ENCODE results near the gene ALPP. TPM values are rescaled to one million over a fixed set of nuclear protein-coding genes. Genes with fewer than 3 reads are reported as not detected.
A peak's percentile ranks its signal among the peaks of the same experiment; 100 is the strongest.

The ALPP gene
- total RNA-seq, 4 donors from 2014 or later = not detected

DNA sequence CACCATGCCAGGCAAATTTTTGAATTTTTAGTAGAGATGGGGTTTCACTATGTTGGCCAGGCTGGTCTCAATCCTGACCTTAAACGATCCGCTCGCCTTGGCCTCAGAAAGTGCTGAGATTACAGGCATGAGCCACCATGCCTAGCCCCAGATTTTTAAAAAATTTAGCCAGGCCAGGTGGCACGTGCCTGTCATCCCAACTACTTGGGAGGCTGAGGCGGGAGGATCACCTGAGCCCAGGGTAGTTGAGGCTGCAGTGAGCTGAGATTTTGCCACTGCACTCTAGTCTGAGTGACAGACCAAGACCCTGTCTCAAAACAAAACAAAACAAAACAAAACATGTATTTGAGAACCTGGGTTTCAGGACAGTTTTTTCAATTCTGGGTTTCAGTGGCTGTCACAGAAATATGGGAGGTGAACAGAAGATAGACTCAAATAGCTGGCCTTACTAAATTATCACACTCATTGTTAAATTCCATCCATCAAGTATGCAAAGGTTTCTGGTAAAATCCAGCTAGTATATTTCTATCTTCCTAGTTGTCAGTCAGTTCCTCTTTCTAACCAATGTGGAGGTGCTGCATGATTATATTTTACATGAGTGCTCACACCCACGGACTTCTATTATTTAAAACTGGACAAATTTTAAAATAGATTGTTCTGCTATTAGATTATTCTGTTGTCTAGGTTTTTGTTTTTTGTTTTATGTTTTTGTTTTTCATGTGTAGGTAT, 33.5 kb downstream of the ALPP start:
- Histone ChIP-seq H3K27ac (no peak overlapping the region), H3K4me3 (no peak overlapping the region), H3K4me1 (no peaks in the 10 kb centered on the region), H3K9me3 (no peaks in the 10 kb centered on the region), H3K27me3 (peaks cover 66% of the 10 kb centered on the region), H3K36me3 (no peaks in the 10 kb centered on the region)
- TF ChIP-seq EP300 (IDR thresholded peaks at IDR 0.05) (no peak), POLR2AphosphoS5 (IDR thresholded peaks at IDR 0.05) (no peak), POLR2A (IDR thresholded peaks at IDR 0.05) (no peak)
- TF ChIP-seq, protein P1, sequence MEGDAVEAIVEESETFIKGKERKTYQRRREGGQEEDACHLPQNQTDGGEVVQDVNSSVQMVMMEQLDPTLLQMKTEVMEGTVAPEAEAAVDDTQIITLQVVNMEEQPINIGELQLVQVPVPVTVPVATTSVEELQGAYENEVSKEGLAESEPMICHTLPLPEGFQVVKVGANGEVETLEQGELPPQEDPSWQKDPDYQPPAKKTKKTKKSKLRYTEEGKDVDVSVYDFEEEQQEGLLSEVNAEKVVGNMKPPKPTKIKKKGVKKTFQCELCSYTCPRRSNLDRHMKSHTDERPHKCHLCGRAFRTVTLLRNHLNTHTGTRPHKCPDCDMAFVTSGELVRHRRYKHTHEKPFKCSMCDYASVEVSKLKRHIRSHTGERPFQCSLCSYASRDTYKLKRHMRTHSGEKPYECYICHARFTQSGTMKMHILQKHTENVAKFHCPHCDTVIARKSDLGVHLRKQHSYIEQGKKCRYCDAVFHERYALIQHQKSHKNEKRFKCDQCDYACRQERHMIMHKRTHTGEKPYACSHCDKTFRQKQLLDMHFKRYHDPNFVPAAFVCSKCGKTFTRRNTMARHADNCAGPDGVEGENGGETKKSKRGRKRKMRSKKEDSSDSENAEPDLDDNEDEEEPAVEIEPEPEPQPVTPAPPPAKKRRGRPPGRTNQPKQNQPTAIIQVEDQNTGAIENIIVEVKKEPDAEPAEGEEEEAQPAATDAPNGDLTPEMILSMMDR (IDR thresholded peaks at IDR 0.05) = no peak
- 84% methylated on average over 6 of the region's 6 CpGs for WGBS
- DNase-seq (ENCODE audit: low spot score in 2 of 2) = peak in 1 of 2 donors; percentile 15

GRCh38 chr2:232412986-232413385, 34.4 kb downstream of the ALPP start:
- TF ChIP-seq, protein P1 (IDR thresholded peaks at IDR 0.05) = no peak
- no peak for TF ChIP-seq POLR2AphosphoS5 (IDR thresholded peaks at IDR 0.05)
- no peak overlapping the region for H3K27ac ChIP-seq
- DNase-seq (ENCODE audit: low spot score in 2 of 2) = peak in 1 of 2 donors; percentile 8
- H3K9me3 ChIP-seq = no peaks in the 10 kb centered on the region
- H3K36me3 ChIP-seq = no peaks in the 10 kb centered on the region
- peaks cover 75% of the 10 kb centered on the region for H3K27me3 ChIP-seq
- no peak overlapping the region for H3K4me3 ChIP-seq
- no peaks in the 10 kb centered on the region for H3K4me1 ChIP-seq
- 45% methylated on average over 5 of the region's 5 CpGs for WGBS

GRCh38 chr2:232415138-232415690, 36.7 kb downstream of the ALPP start:
- TF ChIP-seq POLR2A (IDR thresholded peaks at IDR 0.05) (no peak), EP300 (IDR thresholded peaks at IDR 0.05) (no peak), POLR2AphosphoS5 (IDR thresholded peaks at IDR 0.05) (no peak)
- TF ChIP-seq, protein P1 (IDR thresholded peaks at IDR 0.05) = no peak
- Histone ChIP-seq H3K4me1 (peaks cover 18% of the 10 kb centered on the region), H3K4me3 (no peak overlapping the region), H3K36me3 (no peaks in the 10 kb centered on the region), H3K27me3 (peaks cover 89% of the 10 kb centered on the region), H3K9me3 (no peaks in the 10 kb centered on the region), H3K27ac (no peak overlapping the region)
- peak in 1 of 2 donors; percentile 49 for DNase-seq (ENCODE audit: low spot score in 2 of 2)
- 96% methylated on average over 4 of the region's 8 CpGs for WGBS

DNA sequence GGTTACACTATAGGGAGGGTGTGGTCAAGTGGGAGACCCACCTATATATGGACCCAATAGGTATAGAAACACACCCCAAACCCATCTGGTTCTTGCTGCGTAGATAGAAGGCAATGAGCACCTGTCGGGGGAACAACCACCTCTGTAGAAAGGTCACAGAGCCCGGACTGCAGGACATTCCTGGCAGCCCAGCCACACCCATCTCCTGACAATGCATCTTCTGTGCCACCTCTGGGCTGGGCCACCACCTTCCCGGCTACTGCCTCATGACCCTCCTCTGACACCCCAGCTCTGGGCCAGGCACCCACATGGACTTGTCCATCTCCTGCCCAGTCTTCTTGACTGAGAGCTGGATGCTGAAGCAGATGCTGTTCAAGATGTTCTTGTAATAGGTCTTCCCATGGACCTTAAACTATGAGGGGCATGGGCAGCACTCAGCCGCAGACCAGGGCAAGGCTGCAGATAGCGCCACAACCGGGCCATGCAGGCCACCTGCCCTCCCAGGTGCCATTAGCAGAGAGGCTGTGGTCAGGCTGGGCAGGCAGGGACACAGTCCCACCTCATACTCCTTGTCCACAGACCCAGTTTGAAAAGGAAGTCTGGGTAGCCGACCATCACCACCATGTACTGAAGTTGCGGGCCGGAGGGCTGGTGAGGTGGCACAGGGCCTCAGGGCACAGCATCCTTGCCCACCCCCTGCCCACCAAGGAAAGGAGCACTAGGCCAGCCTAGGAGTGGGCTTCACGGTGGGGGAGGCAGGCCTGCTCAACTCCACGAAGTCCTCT, 37.4 kb downstream of the ALPP start:
- H3K9me3 ChIP-seq = no peaks in the 10 kb centered on the region
- no peak overlapping the region for H3K27ac ChIP-seq
- H3K27me3 ChIP-seq = peaks cover 89% of the 10 kb centered on the region
- TF ChIP-seq POLR2A (IDR thresholded peaks at IDR 0.05) (no peak), EP300 (IDR thresholded peaks at IDR 0.05) (no peak)
- TF ChIP-seq, protein P1 (IDR thresholded peaks at IDR 0.05) = no peak
- 96% methylated on average over 4 of the region's 12 CpGs for WGBS
- peak in 1 of 2 donors; percentile 57 for DNase-seq (ENCODE audit: low spot score in 2 of 2)
- H3K36me3 ChIP-seq = no peaks in the 10 kb centered on the region
- peaks cover 25% of the 10 kb centered on the region for H3K4me1 ChIP-seq
- no peak overlapping the region for H3K4me3 ChIP-seq
